Measurements from ENCODE around the gene PTHLH.
A peak's percentile ranks its signal among the peaks of the same experiment; 100 is the strongest.

PTHLH gene

GRCh38 chr12:27974735-27975221 lies 2.2 kb upstream of the PTHLH start:
- no peak for DNase-seq (ENCODE audit: low read depth in 2 of 2)

- DNase-seq (ENCODE audit: low read depth in 2 of 2) = no peak
Measured at GRCh38 chr12:27973487-27973890, 956 bp upstream of the PTHLH start.

- no peak for DNase-seq (ENCODE audit: low read depth in 2 of 2)
Measured at GRCh38 chr12:27971606-27972005, 927 bp downstream of the PTHLH start.

- no peak for DNase-seq (ENCODE audit: low read depth in 2 of 2)
Measured at GRCh38 chr12:27971121-27971489, 1.4 kb downstream of the PTHLH start.

GRCh38 chr12:27970401-27971120 lies 2.0 kb downstream of the PTHLH start:
- DNase-seq (ENCODE audit: low read depth in 2 of 2) = no peak

GRCh38 chr12:27969624-27970400 lies 2.7 kb downstream of the PTHLH start:
- peak in 1 of 2 donors; percentile 11 for DNase-seq (ENCODE audit: low read depth in 2 of 2)

GRCh38 chr12:27968972-27969623 lies 3.4 kb downstream of the PTHLH start:
- no peak for DNase-seq (ENCODE audit: low read depth in 2 of 2)

GRCh38 chr12:27967551-27968054 lies 4.9 kb downstream of the PTHLH start:
- no peak for DNase-seq (ENCODE audit: low read depth in 2 of 2)

GRCh38 chr12:27966870-27967269 lies 5.7 kb downstream of the PTHLH start:
- DNase-seq (ENCODE audit: low read depth in 2 of 2) = no peak

GRCh38 chr12:27965966-27966365 lies 6.6 kb downstream of the PTHLH start:
- DNase-seq (ENCODE audit: low read depth in 2 of 2) = no peak

- DNase-seq (ENCODE audit: low read depth in 2 of 2) = no peak
Measured at GRCh38 chr12:27965411-27965810, 7.1 kb downstream of the PTHLH start.

GRCh38 chr12:27964123-27964522 lies 8.4 kb downstream of the PTHLH start:
- no peak for DNase-seq (ENCODE audit: low read depth in 2 of 2)

GRCh38 chr12:27960821-27961220 lies 11.7 kb downstream of the PTHLH start:
- no peak for DNase-seq (ENCODE audit: low read depth in 2 of 2)

- DNase-seq (ENCODE audit: low read depth in 2 of 2) = no peak
Measured at GRCh38 chr12:27958675-27959074, 13.9 kb downstream of the PTHLH start.

GRCh38 chr12:27957366-27957765 lies 15.2 kb downstream of the PTHLH start:
- DNase-seq (ENCODE audit: low read depth in 2 of 2) = no peak

- DNase-seq (ENCODE audit: low read depth in 2 of 2) = no peak
Measured at GRCh38 chr12:27953817-27954216, 18.7 kb downstream of the PTHLH start.

- no peak for DNase-seq (ENCODE audit: low read depth in 2 of 2)
Measured at GRCh38 chr12:27953348-27953747, 19.2 kb downstream of the PTHLH start.

GRCh38 chr12:27952510-27952909 lies 20.0 kb downstream of the PTHLH start:
- no peak for DNase-seq (ENCODE audit: low read depth in 2 of 2)

GRCh38 chr12:27951898-27952297 lies 20.6 kb downstream of the PTHLH start:
- DNase-seq (ENCODE audit: low read depth in 2 of 2) = no peak

- no peak for DNase-seq (ENCODE audit: low read depth in 2 of 2)
Measured at GRCh38 chr12:27946421-27946820, 26.1 kb downstream of the PTHLH start.

- DNase-seq (ENCODE audit: low read depth in 2 of 2) = peak; percentile 7 to 53
Measured at GRCh38 chr12:27940756-27941402, 31.7 kb downstream of the PTHLH start.

GRCh38 chr12:27940245-27940644 lies 32.3 kb downstream of the PTHLH start:
- DNase-seq (ENCODE audit: low read depth in 2 of 2) = no peak
